Keratinocyte (primary cell): ENCODE data around the gene FMOD. TPM values are rescaled to one million over a fixed set of nuclear protein-coding genes. Genes with fewer than 3 reads are reported as not detected.

ENCODE experiments used
- DNase-seq: peaks from one replicate; pipeline ENCODE4 v3.0.0-alpha.2; 2011; ENCODE audit warnings: low read depth, missing footprints, low spot score
- FAIRE-seq: peaks from 2 replicates; lab custom pipeline; 2011; peaks lifted over from hg19 to GRCh38; lab: Jason Lieb, UNC
- H2AFZ ChIP-seq: 2 replicates; pipeline ENCODE4 v1.6.0; 2012; ENCODE audit warnings: low read length, control low read depth, inconsistent platforms; ENCODE audit not compliant: control insufficient read depth
- H3K27ac ChIP-seq: 2 replicates; pipeline ENCODE4 v1.5.1; 2011; ENCODE audit warnings: low read length; ENCODE audit not compliant: control insufficient read depth, insufficient read depth
- H3K27me3 ChIP-seq: 3 replicates; pipeline ENCODE4 v1.6.0; 2011; ENCODE audit warnings: low read length; ENCODE audit not compliant: control insufficient read depth, insufficient read depth; ENCODE audit errors: extremely low read depth
- H3K36me3 ChIP-seq, 2 experiments: 2 replicates in 1 of 2; 3 replicates in 1 of 2; pipeline ENCODE4 v1.5.1; 2011; ENCODE audit warnings: low read length in 2 of 2, mild to moderate bottlenecking in 1 of 2; ENCODE audit not compliant: control insufficient read depth in 2 of 2, insufficient read depth in 2 of 2; ENCODE audit errors: extremely low read depth in 1 of 2
- H3K4me1 ChIP-seq: 3 replicates; pipeline ENCODE4 v1.5.1; 2011; ENCODE audit warnings: low read length; ENCODE audit not compliant: control insufficient read depth, insufficient read depth; ENCODE audit errors: extremely low read depth
- H3K4me2 ChIP-seq: 3 replicates; pipeline ENCODE4 v1.6.0; 2011; ENCODE audit warnings: low read depth, low read length; ENCODE audit not compliant: control insufficient read depth, insufficient read depth; ENCODE audit errors: extremely low read depth
- H3K4me3 ChIP-seq, 3 experiments: fragments of 200-600 bp in 1 of 3; sonication (generic) in 1 of 3; 2 replicates in 2 of 3; 3 replicates in 1 of 3; pipeline ENCODE4 v1.5.1; 2011 to 2016; ENCODE audit warnings: low read length in 3 of 3, mild to moderate bottlenecking in 3 of 3, control low read depth in 2 of 3, inconsistent platforms in 1 of 3, low read depth in 1 of 3, mixed read lengths in 1 of 3, mixed run types in 1 of 3, moderate library complexity in 1 of 3; ENCODE audit not compliant: control insufficient read depth in 2 of 3, insufficient read depth in 2 of 3; ENCODE audit errors: extremely low read depth in 1 of 3
- H3K79me2 ChIP-seq: 2 replicates; pipeline ENCODE4 v1.6.0; 2012; ENCODE audit warnings: low read length; ENCODE audit not compliant: control insufficient read depth, insufficient read depth
- H3K9ac ChIP-seq: 3 replicates; pipeline ENCODE4 v1.6.0; 2011; ENCODE audit warnings: low read length; ENCODE audit not compliant: control insufficient read depth, insufficient read depth; ENCODE audit errors: extremely low read depth
- H3K9me1 ChIP-seq: 3 replicates; pipeline ENCODE4 v1.6.0; 2011; ENCODE audit warnings: low read length; ENCODE audit not compliant: control insufficient read depth, insufficient read depth; ENCODE audit errors: extremely low read depth
- H3K9me3 ChIP-seq: 2 replicates; pipeline ENCODE4 v1.5.1; 2012; ENCODE audit warnings: low read depth, low read length; ENCODE audit not compliant: control insufficient read depth
- H4K20me1 ChIP-seq: 3 replicates; pipeline ENCODE4 v1.6.0; 2011; ENCODE audit warnings: low read length; ENCODE audit not compliant: control insufficient read depth, insufficient read depth; ENCODE audit errors: extremely low read depth
- EZH2 ChIP-seq: IDR thresholded peaks from one replicate; pipeline ENCODE4 v1.6.1; 2012; ENCODE audit warnings: inconsistent platforms, mild to moderate bottlenecking, low read length, moderate library complexity
- dilution Hi-C: fragments of 300-500 bp; cut with MboI; formaldehyde crosslinking; loops from one replicate; pipeline ENCODE4 v1.7.0; 2020; ENCODE audit warnings: low sequenced_read_pairs; ENCODE audit not compliant: extremely low pct_ligation_motif_present
- polyA minus RNA-seq, 3 experiments: library from RNA; depleted of rRNA, polyadenylated mRNA; stranded (reverse); fragments of >200 nt; gene quantifications; 1 replicate in 1 of 3; 2 replicates in 1 of 3; 3 replicates in 1 of 3; pipeline ENCODE4 v1.2.3, GENCODE V29; 2011
- polyA plus RNA-seq, 5 experiments: library from polyadenylated mRNA; depleted of rRNA in 3 of 5; stranded (reverse) in 3 of 5; stranded (forward) in 1 of 5; unstranded in 1 of 5; fragments of >200 nt; gene quantifications; 1 replicate in 1 of 5; 2 replicates in 3 of 5; 3 replicates in 1 of 5; pipeline versions ENCODE4 v1.2.1 to v1.2.3, GENCODE V29; 2011 to 2012; ENCODE audit warnings: missing spikeins in 2 of 5, low read depth in 1 of 5, low replicate concordance in 1 of 5
- TF ChIP-seq, protein P1 (sequence below), 3 experiments: IDR thresholded peaks in 1 of 3; conservative IDR thresholded peaks in 1 of 3; optimal IDR thresholded peaks in 1 of 3; 2 replicates in 2 of 3; 3 replicates in 1 of 3; pipeline versions ENCODE3 to v1.5.1; 2011; ENCODE audit warnings: low read length in 3 of 3, mild to moderate bottlenecking in 3 of 3, moderate library complexity in 2 of 3, control low read depth in 1 of 3, inconsistent platforms in 1 of 3; ENCODE audit not compliant: insufficient read depth in 2 of 3; ENCODE audit errors: extremely low read depth in 1 of 3

FMOD gene
- polyA plus RNA-seq = 0.39 to 0.47 TPM (median 0.44 TPM) in 3 replicates
- not detected for polyA plus RNA-seq (2011; ENCODE audit: low read depth)
- polyA plus RNA-seq (2011; cell fraction: cytosol; rRNA removed) = 0.18 and 0.27 TPM in 2 replicates
- 0.47 TPM in 2 replicates for polyA plus RNA-seq (2011; cell fraction: nucleus; rRNA removed)
- polyA plus RNA-seq (2012; ENCODE audit: low replicate concordance) = 0.06 and 0.29 TPM in 2 replicates
- polyA minus RNA-seq = 0.46 TPM in 1 of 3 replicates, not detected in the others
- polyA minus RNA-seq (2011; cell fraction: cytosol; rRNA and poly(A)+ RNA removed) = not detected
- 0.62 TPM in 1 of 2 replicates, not detected in the other for polyA minus RNA-seq (2011; cell fraction: nucleus; rRNA and poly(A)+ RNA removed)

GRCh38 chr1:203351037-203351625, at the start of gene FMOD:
TSS of gene FMOD (minus strand) at chr1:203351122. CDS start at chr1:203348270, 2,852 bp downstream.
- H3K4me2 ChIP-seq = peak within 1 kb of the TSS; percentile 12
- H4K20me1 ChIP-seq = no peaks in the 10 kb centered on the region
- H2AFZ ChIP-seq = no peak within 1 kb of the TSS
- no peak within 1 kb of the TSS for H3K4me3 ChIP-seq
- H3K4me1 ChIP-seq = no peaks in the 10 kb centered on the region
- no peak within 1 kb of the TSS for H3K27ac ChIP-seq
- no peak within 1 kb of the TSS for H3K9ac ChIP-seq
- no peak for FAIRE-seq
- H3K9me3 ChIP-seq = no peaks in the 10 kb centered on the region
- H3K9me1 ChIP-seq = no peaks in the 10 kb centered on the region
- no peaks in the 10 kb centered on the region for H3K36me3 ChIP-seq
- dilution Hi-C loops = loop anchor here (25.0 kb wide), 1 partner anchor 111 kb away; no protein-coding TSS in a partner anchor
- peaks cover 20% of the 10 kb centered on the region for H3K27me3 ChIP-seq
- no peak for TF ChIP-seq EZH2
- TF ChIP-seq, protein P1, sequence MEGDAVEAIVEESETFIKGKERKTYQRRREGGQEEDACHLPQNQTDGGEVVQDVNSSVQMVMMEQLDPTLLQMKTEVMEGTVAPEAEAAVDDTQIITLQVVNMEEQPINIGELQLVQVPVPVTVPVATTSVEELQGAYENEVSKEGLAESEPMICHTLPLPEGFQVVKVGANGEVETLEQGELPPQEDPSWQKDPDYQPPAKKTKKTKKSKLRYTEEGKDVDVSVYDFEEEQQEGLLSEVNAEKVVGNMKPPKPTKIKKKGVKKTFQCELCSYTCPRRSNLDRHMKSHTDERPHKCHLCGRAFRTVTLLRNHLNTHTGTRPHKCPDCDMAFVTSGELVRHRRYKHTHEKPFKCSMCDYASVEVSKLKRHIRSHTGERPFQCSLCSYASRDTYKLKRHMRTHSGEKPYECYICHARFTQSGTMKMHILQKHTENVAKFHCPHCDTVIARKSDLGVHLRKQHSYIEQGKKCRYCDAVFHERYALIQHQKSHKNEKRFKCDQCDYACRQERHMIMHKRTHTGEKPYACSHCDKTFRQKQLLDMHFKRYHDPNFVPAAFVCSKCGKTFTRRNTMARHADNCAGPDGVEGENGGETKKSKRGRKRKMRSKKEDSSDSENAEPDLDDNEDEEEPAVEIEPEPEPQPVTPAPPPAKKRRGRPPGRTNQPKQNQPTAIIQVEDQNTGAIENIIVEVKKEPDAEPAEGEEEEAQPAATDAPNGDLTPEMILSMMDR (optimal IDR thresholded peaks at IDR 0.05 in 1 of 3, IDR thresholded peaks at IDR 0.05 in 1 of 3, conservative IDR thresholded peaks at IDR 0.05 in 1 of 3; ENCODE audit: extremely low read depth in 1 of 3, insufficient read depth in 2 of 3, low read length in 3 of 3) = peak in 1 of 3 experiments; percentile 19
- DNase-seq = no peak
- no peaks in the 10 kb centered on the region for H3K79me2 ChIP-seq

- Histone ChIP-seq H3K27ac (no peak overlapping the region), H3K9me3 (no peaks in the 10 kb centered on the region), H3K4me2 (no peak overlapping the region), H2AFZ (no peak overlapping the region), H3K27me3 (peaks cover 10% of the 10 kb centered on the region), H3K4me3 (no peak overlapping the region), H3K9ac (no peak overlapping the region), H3K4me1 (no peaks in the 10 kb centered on the region), H3K9me1 (no peaks in the 10 kb centered on the region), H4K20me1 (no peaks in the 10 kb centered on the region), H3K79me2 (no peaks in the 10 kb centered on the region), H3K36me3 (no peaks in the 10 kb centered on the region)
- DNase-seq (no peak), FAIRE-seq (no peak)
- dilution Hi-C loops = no loop called here
- no peak for TF ChIP-seq EZH2
- TF ChIP-seq, protein P1 (optimal IDR thresholded peaks at IDR 0.05 in 1 of 3, IDR thresholded peaks at IDR 0.05 in 1 of 3, conservative IDR thresholded peaks at IDR 0.05 in 1 of 3; ENCODE audit: extremely low read depth in 1 of 3, insufficient read depth in 2 of 3, low read length in 3 of 3) = no peak
These were observed 45.8 kb upstream of the FMOD start for GRCh38 chr1:203396595-203397194.
